ENCODE results near the gene P3R3URF.

Gene P3R3URF

GRCh38 chr1:46166521-46167462 is 9.5 kb downstream of the P3R3URF start:
- TF ChIP-seq CTCF (IDR thresholded peaks at IDR 0.05) = no peak

GRCh38 chr1:46160212-46160611 is 16.1 kb downstream of the P3R3URF start:
- TF ChIP-seq CTCF (IDR thresholded peaks at IDR 0.05) = no peak

GRCh38 chr1:46159516-46159915 is 16.8 kb downstream of the P3R3URF start:
- no peak for TF ChIP-seq CTCF (IDR thresholded peaks at IDR 0.05)

- TF ChIP-seq CTCF (IDR thresholded peaks at IDR 0.05) = no peak
These were observed 17.7 kb downstream of the P3R3URF start for GRCh38 chr1:46158312-46159281.

GRCh38 chr1:46157916-46158311 is 18.4 kb downstream of the P3R3URF start:
- no peak for TF ChIP-seq CTCF (IDR thresholded peaks at IDR 0.05)

- TF ChIP-seq CTCF (IDR thresholded peaks at IDR 0.05) = no peak
These were observed 22.6 kb downstream of the P3R3URF start for GRCh38 chr1:46153732-46154131.

- no peak for TF ChIP-seq CTCF (IDR thresholded peaks at IDR 0.05)
These were observed 23.1 kb downstream of the P3R3URF start for GRCh38 chr1:46153228-46153627.
